Spleen (tissue), 11 donors: ENCODE results near the gene FRMPD2. TPM values are rescaled to one million over a fixed set of nuclear protein-coding genes. Genes with fewer than 3 reads are reported as not detected.
"Not testable (repeated sequence)": the region's sequence is repeated elsewhere in the genome, so short reads cannot be mapped to it uniquely, and the experiment has no call there.

Experiments
- DNase-seq: peaks from one replicate; pipeline ENCODE4 v3.0.0-alpha.2; 2020
- H3K27ac ChIP-seq, 8 donors: fragments of 200-600 bp; sonication (generic) in 7 of 8; 1 replicate in 4 of 8; 2 replicates in 4 of 8; pipeline versions ENCODE4 v1.5.0 to v1.8.0; 2016 to 2021; ENCODE audit warnings: inconsistent platforms in 4 of 8, mild to moderate bottlenecking in 4 of 8, moderate library complexity in 1 of 8
- H3K27me3 ChIP-seq, 7 donors: fragments of 200-600 bp; sonication (generic) in 6 of 7; replicated peaks in 1 of 7; 1 replicate in 4 of 7; 2 replicates in 3 of 7; pipeline versions ENCODE4 v1.5.0 to v1.8.0; 2016 to 2021; ENCODE audit warnings: inconsistent platforms in 3 of 7, mild to moderate bottlenecking in 1 of 7
- H3K36me3 ChIP-seq, 6 donors: fragments of 200-600 bp; sonication (generic) in 5 of 6; 1 replicate in 4 of 6; 2 replicates in 2 of 6; pipeline versions ENCODE4 v1.5.0 to v1.8.0; 2016 to 2021; ENCODE audit warnings: inconsistent platforms in 2 of 6
- H3K4me1 ChIP-seq, 6 donors: fragments of 200-600 bp; sonication (generic) in 5 of 6; 1 replicate in 3 of 6; 2 replicates in 3 of 6; pipeline versions ENCODE4 v1.5.0 to v1.8.0; 2016 to 2021; ENCODE audit warnings: inconsistent platforms in 3 of 6
- H3K4me3 ChIP-seq, 8 donors: fragments of 200-600 bp; sonication (generic) in 7 of 8; 1 replicate in 4 of 8; 2 replicates in 4 of 8; pipeline versions ENCODE4 v1.5.0 to v1.8.0; 2016 to 2021; ENCODE audit warnings: inconsistent platforms in 4 of 8, mild to moderate bottlenecking in 4 of 8, moderate library complexity in 2 of 8
- H3K9me3 ChIP-seq, 8 donors: fragments of 200-600 bp; sonication (generic) in 7 of 8; 1 replicate in 4 of 8; 2 replicates in 4 of 8; pipeline versions ENCODE4 v1.5.0 to v1.8.0; 2016 to 2021; ENCODE audit warnings: inconsistent platforms in 4 of 8
- POLR2A ChIP-seq, 3 donors: fragments of 450-650 bp; IDR thresholded peaks; one replicate each; pipeline ENCODE4 v1.5.1; 2017; ENCODE audit warnings: antibody characterized with exemption in 3 of 3, mild to moderate bottlenecking in 1 of 3
- POLR2AphosphoS5 ChIP-seq, 3 donors: sonication (generic); formaldehyde crosslinking; IDR thresholded peaks; one replicate each; pipeline ENCODE4 v1.5.1; 2017; ENCODE audit warnings: antibody characterized with exemption in 3 of 3
- WGBS, 5 donors: extraction: QIAGEN DNeasy Blood & Tissue Kit in 3 of 5; methylation state at CpG; one replicate each; pipeline versions ENCODE4 v1.1.5 to v1.1.7; 2013 to 2018; 5-methylcytosine and 5-hydroxymethylcytosine counted together
- intact Hi-C: fragments of 100-400 bp; cut with DNase I; formaldehyde crosslinking; loops from one replicate; pipeline ENCODE4 v1.15.0; 2023; ENCODE audit warnings: low total_unique reads
- polyA plus RNA-seq, 3 donors: library from polyadenylated mRNA; stranded (reverse); fragments of 200-250 nt; gene quantifications; one replicate each; pipeline ENCODE4 v1.2.1, GENCODE V29; 2013
- total RNA-seq, 7 donors: library from RNA; depleted of rRNA in 3 of 7; stranded (reverse); fragments of >200 nt in 3 of 7; fragmentation: NEBNext Ultra II Directional in 4 of 7; extraction: Animal tissue kit (Norgen Biotek cat#: 25700) in 4 of 7; gene quantifications; one replicate each; pipeline versions ENCODE4 v1.1.0 to v1.2.1, GENCODE V29; 2016 to 2021
- TF ChIP-seq, protein P1 (sequence below), 11 experiments: fragments of 200-600 bp in 7 of 11; fragments of 450-650 bp in 4 of 11; sonication (generic) in 4 of 11; IDR thresholded peaks in 8 of 11; conservative IDR thresholded peaks in 3 of 11; 1 replicate in 7 of 11; 2 replicates in 4 of 11; pipeline versions ENCODE4 v1.4.0 to v1.8.0; 2016 to 2021; ENCODE audit warnings: antibody characterized with exemption in 11 of 11, inconsistent platforms in 4 of 11, mild to moderate bottlenecking in 1 of 11
- donor health status: healthy with polysubstance abuse.
- donor health status: DM: no; HTN: no; CAD: no; lungs with moderate emphysema.
- donor health status: DM: no; HTN: no; CAD: no.
- donor health status: Bipolar disorder and iron deficiency.
- donor health status: healthy.
- donor health status: DM: no; HTN: no; CAD: no.
- donor health status: DM: yes; HTN: yes; CAD: no.

The FRMPD2 gene
- total and polyA plus RNA-seq, 10 donors, result 0.33 TPM; not detected in 9

DNA sequence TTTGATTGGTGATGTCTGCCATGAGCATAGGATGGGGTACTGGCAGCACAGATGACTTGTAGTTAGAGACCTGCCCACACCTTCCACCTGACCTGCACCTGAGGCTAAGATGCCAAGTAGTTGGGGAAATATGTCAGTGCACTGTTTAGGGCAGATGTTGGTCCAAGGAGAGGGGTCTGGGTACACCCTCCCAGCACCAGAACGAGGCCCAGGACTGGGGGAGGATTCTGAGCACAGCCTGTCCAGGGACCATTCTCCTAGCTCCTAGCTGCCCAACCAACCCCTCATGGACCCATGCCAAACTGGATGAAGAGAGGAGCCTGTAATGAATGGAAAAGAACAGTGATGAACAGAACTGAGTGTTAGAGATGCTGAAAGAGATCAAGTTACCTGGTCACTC is 28.0 kb downstream of the FRMPD2 start:
- 40 to 88% (median 50%) methylated on average over 1 of the region's 1 CpG for WGBS, 5 donors
- Histone ChIP-seq H3K4me3 (no peak overlapping the region), H3K27ac (no peak overlapping the region), H3K4me1 (no peaks in the 10 kb centered on the region), H3K27me3 (peaks cover 0 to 7% (median 0%) of the 10 kb centered on the region in 7 donors), H3K36me3 (no peaks in the 10 kb centered on the region), H3K9me3 (no peaks in the 10 kb centered on the region)
- no peak for DNase-seq
- intact Hi-C loops, result no loop called here
- TF ChIP-seq POLR2AphosphoS5 (IDR thresholded peaks at IDR 0.05) (no peak), POLR2A (IDR thresholded peaks at IDR 0.05) (no peak)
- TF ChIP-seq, protein P1, sequence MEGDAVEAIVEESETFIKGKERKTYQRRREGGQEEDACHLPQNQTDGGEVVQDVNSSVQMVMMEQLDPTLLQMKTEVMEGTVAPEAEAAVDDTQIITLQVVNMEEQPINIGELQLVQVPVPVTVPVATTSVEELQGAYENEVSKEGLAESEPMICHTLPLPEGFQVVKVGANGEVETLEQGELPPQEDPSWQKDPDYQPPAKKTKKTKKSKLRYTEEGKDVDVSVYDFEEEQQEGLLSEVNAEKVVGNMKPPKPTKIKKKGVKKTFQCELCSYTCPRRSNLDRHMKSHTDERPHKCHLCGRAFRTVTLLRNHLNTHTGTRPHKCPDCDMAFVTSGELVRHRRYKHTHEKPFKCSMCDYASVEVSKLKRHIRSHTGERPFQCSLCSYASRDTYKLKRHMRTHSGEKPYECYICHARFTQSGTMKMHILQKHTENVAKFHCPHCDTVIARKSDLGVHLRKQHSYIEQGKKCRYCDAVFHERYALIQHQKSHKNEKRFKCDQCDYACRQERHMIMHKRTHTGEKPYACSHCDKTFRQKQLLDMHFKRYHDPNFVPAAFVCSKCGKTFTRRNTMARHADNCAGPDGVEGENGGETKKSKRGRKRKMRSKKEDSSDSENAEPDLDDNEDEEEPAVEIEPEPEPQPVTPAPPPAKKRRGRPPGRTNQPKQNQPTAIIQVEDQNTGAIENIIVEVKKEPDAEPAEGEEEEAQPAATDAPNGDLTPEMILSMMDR (IDR thresholded peaks at IDR 0.05 in 8 of 11, conservative IDR thresholded peaks at IDR 0.05 in 3 of 11), result no peak

DNA sequence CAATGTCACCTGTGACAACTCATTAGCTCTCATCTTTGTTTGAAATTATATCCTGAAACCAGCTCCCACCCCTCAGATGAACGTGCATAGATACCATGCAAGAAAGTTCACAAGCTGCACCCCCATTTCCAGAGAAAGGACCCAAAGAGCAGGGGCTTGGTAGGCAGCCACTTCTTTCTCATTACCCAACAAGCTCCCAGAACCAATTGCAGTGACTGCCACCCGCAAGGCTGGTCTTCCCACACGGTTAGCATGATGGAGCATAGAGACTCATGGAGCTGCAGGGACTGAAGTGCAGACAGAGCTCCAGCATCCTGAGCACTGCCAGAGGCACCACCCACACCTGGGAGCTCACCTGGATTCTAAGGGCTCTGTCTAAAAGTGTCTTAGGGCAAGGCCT is 28.5 kb downstream of the FRMPD2 start:
- intact Hi-C loops, result no loop called here
- peaks cover 0 to 1% (median 0%) of the 10 kb centered on the region in 7 donors for H3K27me3 ChIP-seq
- no peak overlapping the region for H3K27ac ChIP-seq
- no peaks in the 10 kb centered on the region for H3K4me1 ChIP-seq
- no peak overlapping the region for H3K4me3 ChIP-seq
- TF ChIP-seq POLR2A (IDR thresholded peaks at IDR 0.05), result no peak
- TF ChIP-seq POLR2AphosphoS5 (IDR thresholded peaks at IDR 0.05), result no peak
- TF ChIP-seq, protein P1 (IDR thresholded peaks at IDR 0.05 in 8 of 11, conservative IDR thresholded peaks at IDR 0.05 in 3 of 11), result no peak
- H3K9me3 ChIP-seq, result no peaks in the 10 kb centered on the region
- no peaks in the 10 kb centered on the region for H3K36me3 ChIP-seq
- DNase-seq, result peak; percentile 36
- whole genome bisulfite sequencing, 5 donors, result 76 to 86% (median 79%) methylated on average over 3 of the region's 3 CpGs

DNA sequence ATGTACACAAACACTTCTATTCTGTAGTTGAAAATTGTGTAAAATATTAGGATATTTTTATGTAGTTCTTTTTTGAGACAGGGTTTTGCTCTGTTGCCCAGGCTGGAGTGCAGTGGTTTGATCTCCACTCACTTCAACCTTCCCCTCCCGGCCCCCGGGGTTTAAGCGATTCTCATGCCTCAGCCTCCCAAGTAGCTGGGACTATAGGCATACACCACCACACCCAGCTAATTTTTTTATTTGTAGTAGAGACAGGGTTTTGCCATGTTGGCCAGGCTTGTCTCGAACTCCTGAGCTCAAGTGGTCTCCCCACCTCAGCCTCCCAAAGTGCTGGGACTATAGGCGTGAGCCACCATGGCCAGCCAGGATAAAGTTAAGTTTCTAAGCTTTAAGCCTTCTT is 30.6 kb downstream of the FRMPD2 start:
- H3K4me3 ChIP-seq, H3K36me3 ChIP-seq, H3K27me3 ChIP-seq, H3K4me1 ChIP-seq, intact Hi-C loops, DNase-seq, H3K27ac ChIP-seq, H3K9me3 ChIP-seq: not testable (repeated sequence)
- 81 to 91% (median 90%) methylated on average over 5 of the region's 5 CpGs for WGBS, 5 donors

DNA sequence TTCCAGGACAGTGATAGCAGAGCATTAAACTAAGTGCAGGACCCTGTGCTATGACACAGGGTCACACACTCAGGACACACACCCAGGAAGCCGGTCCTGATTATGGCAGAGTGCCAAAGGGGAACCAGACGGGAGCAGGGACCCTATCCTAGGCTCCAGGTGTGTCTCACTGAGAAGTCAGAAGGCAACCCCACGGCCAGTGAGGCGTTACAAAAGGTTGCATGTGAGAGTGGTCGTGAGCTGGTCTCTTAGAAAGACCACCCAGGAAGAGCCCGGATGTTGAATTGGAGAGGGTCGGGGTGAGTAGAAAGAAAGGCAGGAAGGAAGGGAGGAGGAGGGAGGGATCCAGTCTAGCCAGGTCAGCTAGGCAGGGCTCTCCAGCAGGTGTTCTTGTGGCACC is 31.0 kb downstream of the FRMPD2 start:
- Histone ChIP-seq H3K27ac (no peak overlapping the region), H3K27me3 (no peaks in the 10 kb centered on the region), H3K4me3 (no peak overlapping the region), H3K9me3 (no peaks in the 10 kb centered on the region), H3K4me1 (no peaks in the 10 kb centered on the region), H3K36me3 (no peaks in the 10 kb centered on the region)
- DNase-seq, result no peak
- 37 to 60% (median 54%) methylated on average over 7 of the region's 7 CpGs for WGBS, 5 donors
- TF ChIP-seq POLR2AphosphoS5 (IDR thresholded peaks at IDR 0.05), result no peak
- TF ChIP-seq, protein P1 (IDR thresholded peaks at IDR 0.05 in 8 of 11, conservative IDR thresholded peaks at IDR 0.05 in 3 of 11), result no peak
- TF ChIP-seq POLR2A (IDR thresholded peaks at IDR 0.05), result no peak
- intact Hi-C loops, result no loop called here
